HG02588 (cell line): ENCODE measurements around the gene STIM1.
"Not testable (repeated sequence)": the region's sequence is repeated elsewhere in the genome, so short reads cannot be mapped to it uniquely, and the experiment has no call there.

Experiments used
- ATAC-seq: cut with Tn5 transposase; IDR thresholded peaks from one replicate; pipeline ENCODE4 v1.9.1; 2021; ENCODE audit warnings: mild to moderate bottlenecking, moderate library complexity; ENCODE audit not compliant: unreplicated experiment

The STIM1 gene

GRCh38 chr11:4093519-4094347 lies 238.3 kb downstream of the STIM1 start:
- no peak for ATAC-seq

- ATAC-seq: peak; percentile 96
Observed at GRCh38 chr11:4094348-4095291, 239.2 kb downstream of the STIM1 start, which contains the start of gene RRM1. Gene RRM1 (plus strand): TSS chr11:4094799. CDS start chr11:4095013, 214 bp downstream.

- ATAC-seq: no peak
Observed at GRCh38 chr11:4095509-4096230, 240.2 kb downstream of the STIM1 start.

GRCh38 chr11:4098026-4098621 lies 242.7 kb downstream of the STIM1 start:
- no peak for ATAC-seq

- ATAC-seq: no peak
Observed at GRCh38 chr11:4102711-4103110, 247.2 kb downstream of the STIM1 start.

GRCh38 chr11:4103269-4103668 lies 247.8 kb downstream of the STIM1 start:
- ATAC-seq: no peak

GRCh38 chr11:4105916-4106315 lies 250.5 kb downstream of the STIM1 start:
- no peak for ATAC-seq

GRCh38 chr11:4111834-4112233 lies 256.4 kb downstream of the STIM1 start:
- ATAC-seq: no peak

- ATAC-seq: no peak
Observed at GRCh38 chr11:4115128-4115527, 259.7 kb downstream of the STIM1 start.

- no peak for ATAC-seq
Observed at GRCh38 chr11:4118107-4118506, 262.6 kb downstream of the STIM1 start.

GRCh38 chr11:4123218-4123617 lies 267.8 kb downstream of the STIM1 start:
- no peak for ATAC-seq

- ATAC-seq: no peak
Observed at GRCh38 chr11:4125141-4125540, 269.7 kb downstream of the STIM1 start.

GRCh38 chr11:4127357-4127756 lies 271.9 kb downstream of the STIM1 start:
- no peak for ATAC-seq

- ATAC-seq: not testable (repeated sequence)
Observed at GRCh38 chr11:4130219-4130618, 274.8 kb downstream of the STIM1 start.

- no peak for ATAC-seq
Observed at GRCh38 chr11:4134806-4135205, 279.3 kb downstream of the STIM1 start.

- no peak for ATAC-seq
Observed at GRCh38 chr11:4138497-4138896, 283.0 kb downstream of the STIM1 start.

GRCh38 chr11:4140067-4140636 lies 284.7 kb downstream of the STIM1 start:
- ATAC-seq: no peak
